HG03045 (cell line): Measurements from ENCODE around the gene CRK.
"Not testable (repeated sequence)": the region's sequence is repeated elsewhere in the genome, so short reads cannot be mapped to it uniquely, and the experiment has no call there.

ENCODE experiments used
- ATAC-seq: cut with Tn5 transposase; IDR thresholded peaks from one replicate; pipeline ENCODE4 v1.9.1; 2021; ENCODE audit warnings: mild to moderate bottlenecking, moderate library complexity; ENCODE audit not compliant: unreplicated experiment

The CRK gene

GRCh38 chr17:1390432-1391367 lies 65.3 kb downstream of the CRK start:
- ATAC-seq, result no peak

GRCh38 chr17:1387490-1388227 lies 68.4 kb downstream of the CRK start:
- not testable (repeated sequence) for ATAC-seq

- ATAC-seq, result not testable (repeated sequence)
Measured at GRCh38 chr17:1386675-1387190, 69.3 kb downstream of the CRK start.

- ATAC-seq, result no peak
Measured at GRCh38 chr17:1386265-1386664, 69.8 kb downstream of the CRK start.

GRCh38 chr17:1385861-1386260 lies 70.2 kb downstream of the CRK start:
- ATAC-seq, result no peak

- ATAC-seq, result no peak
Measured at GRCh38 chr17:1384905-1385435, 71.1 kb downstream of the CRK start.

GRCh38 chr17:1379930-1380313 lies 76.1 kb downstream of the CRK start:
- no peak for ATAC-seq

GRCh38 chr17:1379208-1379929 lies 76.7 kb downstream of the CRK start:
- ATAC-seq, result no peak

GRCh38 chr17:1378476-1378860 lies 77.6 kb downstream of the CRK start:
- ATAC-seq, result not testable (repeated sequence)

- no peak for ATAC-seq
Measured at GRCh38 chr17:1377334-1377733, 78.7 kb downstream of the CRK start.

GRCh38 chr17:1376061-1376460 lies 80.0 kb downstream of the CRK start:
- no peak for ATAC-seq

- ATAC-seq, result no peak
Measured at GRCh38 chr17:1375615-1376014, 80.4 kb downstream of the CRK start.

- no peak for ATAC-seq
Measured at GRCh38 chr17:1374431-1375177, 81.4 kb downstream of the CRK start.

- ATAC-seq, result no peak
Measured at GRCh38 chr17:1373707-1374237, 82.3 kb downstream of the CRK start.

GRCh38 chr17:1372618-1373017 lies 83.4 kb downstream of the CRK start:
- ATAC-seq, result no peak

GRCh38 chr17:1371893-1372590 lies 84.0 kb downstream of the CRK start:
- no peak for ATAC-seq
